ENCODE data around the gene EOLA2.
"Not testable (repeated sequence)": the region's sequence is repeated elsewhere in the genome, so short reads cannot be mapped to it uniquely, and the experiment has no call there.

Gene EOLA2

GRCh38 chrX:149932150-149932549, 6.1 kb downstream of the EOLA2 start:
- not testable (repeated sequence) for DNase-seq

- DNase-seq = not testable (repeated sequence)
Measured at GRCh38 chrX:149931355-149931754, 6.9 kb downstream of the EOLA2 start.

- DNase-seq = not testable (repeated sequence)
Measured at GRCh38 chrX:149929400-149929799, 8.9 kb downstream of the EOLA2 start, which contains the start of gene HSFX4. TSS of gene HSFX4 (plus strand) at chrX:149929573. CDS start at chrX:149929645, 72 bp downstream.

GRCh38 chrX:149928635-149929034, 9.7 kb downstream of the EOLA2 start:
- not testable (repeated sequence) for DNase-seq

- not testable (repeated sequence) for DNase-seq
Measured at GRCh38 chrX:149927964-149928258, 10.4 kb downstream of the EOLA2 start.

- DNase-seq = not testable (repeated sequence)
Measured at GRCh38 chrX:149927245-149927963, 10.9 kb downstream of the EOLA2 start.

GRCh38 chrX:149924434-149924833, 13.9 kb downstream of the EOLA2 start:
- not testable (repeated sequence) for DNase-seq

GRCh38 chrX:149923836-149924235, 14.5 kb downstream of the EOLA2 start:
- not testable (repeated sequence) for DNase-seq

- DNase-seq = no peak
Measured at GRCh38 chrX:149916745-149917392, 21.4 kb downstream of the EOLA2 start.

GRCh38 chrX:149910178-149910695, 28.1 kb downstream of the EOLA2 start:
- no peak for DNase-seq

- DNase-seq = no peak
Measured at GRCh38 chrX:149909324-149910177, 28.7 kb downstream of the EOLA2 start.

- no peak for DNase-seq
Measured at GRCh38 chrX:149908727-149909126, 29.6 kb downstream of the EOLA2 start.

- DNase-seq = no peak
Measured at GRCh38 chrX:149908308-149908707, 30.0 kb downstream of the EOLA2 start.

GRCh38 chrX:149903889-149904748, 34.2 kb downstream of the EOLA2 start:
- no peak for DNase-seq

GRCh38 chrX:149898554-149898953, 39.7 kb downstream of the EOLA2 start:
- no peak for DNase-seq

- DNase-seq = not testable (repeated sequence)
Measured at GRCh38 chrX:149890828-149891227, 47.5 kb downstream of the EOLA2 start.
